Measurements from ENCODE around the gene SUFU.

Gene SUFU

GRCh38 chr10:102552533-102552932 is 48.8 kb downstream of the SUFU start:
- H3K4me3 ChIP-seq (ENCODE audit: low read depth, low read length), result no peak overlapping the region
- no peak for TF ChIP-seq CTCF (IDR thresholded peaks at IDR 0.05; ENCODE audit: borderline replicate concordance, insufficient read depth, low read depth, low read length)

GRCh38 chr10:102553771-102554170 is 50.0 kb downstream of the SUFU start:
- H3K4me3 ChIP-seq (ENCODE audit: low read depth, low read length), result no peak overlapping the region
- no peak for TF ChIP-seq CTCF (IDR thresholded peaks at IDR 0.05; ENCODE audit: borderline replicate concordance, insufficient read depth, low read depth, low read length)

- no peak overlapping the region for H3K4me3 ChIP-seq (ENCODE audit: low read depth, low read length)
- no peak for TF ChIP-seq CTCF (IDR thresholded peaks at IDR 0.05; ENCODE audit: borderline replicate concordance, insufficient read depth, low read depth, low read length)
These were observed 50.8 kb downstream of the SUFU start for GRCh38 chr10:102554531-102554930.

- no peak overlapping the region for H3K4me3 ChIP-seq (ENCODE audit: low read depth, low read length)
- no peak for TF ChIP-seq CTCF (IDR thresholded peaks at IDR 0.05; ENCODE audit: borderline replicate concordance, insufficient read depth, low read depth, low read length)
These were observed 52.1 kb downstream of the SUFU start for GRCh38 chr10:102555781-102556328.

- H3K4me3 ChIP-seq (ENCODE audit: low read depth, low read length), result no peak overlapping the region
- TF ChIP-seq CTCF (IDR thresholded peaks at IDR 0.05; ENCODE audit: borderline replicate concordance, insufficient read depth, low read depth, low read length), result no peak
These were observed 53.8 kb downstream of the SUFU start for GRCh38 chr10:102557569-102557968.

- no peak for TF ChIP-seq CTCF (IDR thresholded peaks at IDR 0.05; ENCODE audit: borderline replicate concordance, insufficient read depth, low read depth, low read length)
- H3K4me3 ChIP-seq (ENCODE audit: low read depth, low read length), result no peak overlapping the region
These were observed 56.0 kb downstream of the SUFU start for GRCh38 chr10:102559764-102560163.

GRCh38 chr10:102564209-102564834 is 60.5 kb downstream of the SUFU start:
- no peak for TF ChIP-seq CTCF (IDR thresholded peaks at IDR 0.05; ENCODE audit: borderline replicate concordance, insufficient read depth, low read depth, low read length)
- no peak overlapping the region for H3K4me3 ChIP-seq (ENCODE audit: low read depth, low read length)
